Measurements from ENCODE around the gene YBX3.

YBX3 gene

GRCh38 chr12:10721651-10722501 is 1.2 kb downstream of the YBX3 start:
- peak; percentile 97 for DNase-seq (ENCODE audit: low spot score)

GRCh38 chr12:10720974-10721650 is 2.0 kb downstream of the YBX3 start:
- DNase-seq (ENCODE audit: low spot score): no peak

DNA sequence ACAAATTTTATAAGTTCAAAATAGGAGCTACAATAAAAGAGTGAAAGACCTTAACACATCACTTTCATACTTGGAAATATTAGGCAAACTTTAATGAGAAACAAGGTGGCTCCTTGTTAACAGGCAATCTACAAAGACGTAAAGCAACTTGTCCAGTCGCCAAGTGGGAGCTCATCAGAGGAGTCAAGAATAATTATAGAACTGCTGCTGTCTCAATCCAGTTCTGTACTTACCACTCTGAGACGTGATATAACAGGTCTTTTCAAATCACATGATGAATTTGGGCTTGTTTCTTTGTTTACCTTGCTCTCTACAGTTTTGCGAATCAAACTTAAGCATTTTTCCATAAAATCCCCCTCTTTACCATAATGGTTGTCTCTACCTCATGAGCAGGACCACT is 3.6 kb downstream of the YBX3 start:
- no peak for DNase-seq (ENCODE audit: low spot score)

- DNase-seq (ENCODE audit: low spot score): peak; percentile 37
Observed at GRCh38 chr12:10718279-10718821, 4.8 kb downstream of the YBX3 start.

DNA sequence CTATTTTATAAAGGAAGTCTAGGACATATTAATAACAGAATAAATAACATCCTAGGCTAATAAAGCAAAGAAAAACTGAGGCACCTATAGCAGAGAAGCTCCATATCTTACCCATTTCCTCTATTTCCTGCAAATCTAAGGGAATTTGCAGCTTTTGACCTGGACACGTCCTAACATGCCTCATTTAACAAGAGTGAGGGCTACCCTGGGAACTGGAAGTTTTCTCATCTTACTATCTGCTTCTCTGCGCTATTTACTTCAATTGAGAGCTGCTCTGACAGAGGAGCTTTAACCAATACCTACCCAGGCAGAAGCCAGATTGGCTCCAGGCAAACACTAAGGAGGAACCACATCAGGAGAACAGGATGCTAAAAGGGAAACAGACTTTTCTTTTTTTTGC is 5.7 kb downstream of the YBX3 start:
- DNase-seq (ENCODE audit: low spot score): peak; percentile 38

DNA sequence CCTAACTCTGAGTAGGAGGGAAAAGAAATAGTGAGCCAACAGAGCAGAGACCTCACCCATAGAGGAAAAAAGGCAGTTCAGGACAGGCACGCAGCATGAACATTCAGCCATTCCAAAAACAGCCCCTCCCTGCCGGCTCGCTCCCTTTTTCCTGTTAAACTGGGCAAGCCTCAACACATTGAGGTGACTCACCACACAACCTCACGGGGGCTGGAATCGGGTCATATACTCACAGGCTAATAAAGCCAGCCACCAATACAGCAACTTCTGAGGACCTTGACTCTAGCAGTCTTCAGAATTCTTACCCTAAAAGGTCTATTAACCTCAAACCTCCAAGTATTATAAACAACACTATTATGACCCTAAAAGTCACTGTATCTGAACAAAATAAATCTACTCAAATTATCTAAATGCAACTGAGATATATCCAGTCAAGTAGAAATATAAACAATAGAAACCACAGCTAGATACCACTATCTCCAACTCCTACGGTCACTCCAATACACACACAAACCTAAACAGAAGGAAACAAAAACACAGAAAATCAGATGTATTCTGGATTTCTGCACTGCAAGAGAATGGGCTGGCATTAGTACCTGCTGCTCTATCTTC is 6.3 kb downstream of the YBX3 start:
- peak; percentile 94 for DNase-seq (ENCODE audit: low spot score)

DNA sequence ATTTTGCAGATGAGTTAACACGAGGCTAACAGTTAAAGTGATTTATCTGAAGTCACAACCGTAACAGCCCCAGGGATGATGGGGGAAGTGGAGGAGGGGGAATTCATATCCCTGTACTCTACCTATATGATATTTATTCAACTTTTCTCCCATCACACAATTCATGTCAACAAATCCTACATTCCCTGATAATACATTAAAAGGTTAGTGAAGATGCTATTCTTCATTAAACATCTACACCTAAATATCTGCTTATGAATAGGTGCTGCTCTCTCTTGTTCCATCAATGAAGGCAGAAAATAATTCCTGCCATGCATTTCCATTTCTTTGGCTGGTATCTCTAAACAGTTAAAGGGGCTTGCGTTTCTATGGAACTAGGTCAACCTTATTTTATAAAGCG is 6.8 kb downstream of the YBX3 start:
- DNase-seq (ENCODE audit: low spot score): no peak

- peak; percentile 77 for DNase-seq (ENCODE audit: low spot score)
Observed at GRCh38 chr12:10715491-10715890, 7.6 kb downstream of the YBX3 start.

DNA sequence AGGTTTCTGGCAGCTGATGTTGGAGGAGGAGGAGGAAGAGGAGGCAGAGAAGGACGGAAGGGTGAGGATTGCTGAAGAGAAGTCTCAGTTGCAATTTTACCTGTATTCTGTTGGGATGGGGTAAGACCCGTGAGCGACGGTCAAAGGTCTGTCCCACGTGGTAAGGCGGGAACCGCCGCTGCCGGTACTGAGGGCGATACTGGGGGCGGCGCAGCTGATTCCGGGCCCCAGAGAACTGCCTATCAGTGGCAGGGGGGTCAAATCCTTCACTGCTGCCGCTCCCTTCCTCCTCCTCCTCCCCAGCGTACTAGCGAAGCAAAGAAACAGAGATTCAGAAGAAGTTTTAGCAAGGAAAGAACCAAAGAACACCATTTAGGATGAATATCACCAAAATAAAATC is 13.3 kb downstream of the YBX3 start:
- no peak for DNase-seq (ENCODE audit: low spot score)

- DNase-seq (ENCODE audit: low spot score): no peak
Observed at GRCh38 chr12:10708862-10709261, 14.3 kb downstream of the YBX3 start.

GRCh38 chr12:10705655-10706054 is 17.5 kb downstream of the YBX3 start:
- no peak for DNase-seq (ENCODE audit: low spot score)

GRCh38 chr12:10701843-10702242 is 21.3 kb downstream of the YBX3 start:
- DNase-seq (ENCODE audit: low spot score): no peak

DNA sequence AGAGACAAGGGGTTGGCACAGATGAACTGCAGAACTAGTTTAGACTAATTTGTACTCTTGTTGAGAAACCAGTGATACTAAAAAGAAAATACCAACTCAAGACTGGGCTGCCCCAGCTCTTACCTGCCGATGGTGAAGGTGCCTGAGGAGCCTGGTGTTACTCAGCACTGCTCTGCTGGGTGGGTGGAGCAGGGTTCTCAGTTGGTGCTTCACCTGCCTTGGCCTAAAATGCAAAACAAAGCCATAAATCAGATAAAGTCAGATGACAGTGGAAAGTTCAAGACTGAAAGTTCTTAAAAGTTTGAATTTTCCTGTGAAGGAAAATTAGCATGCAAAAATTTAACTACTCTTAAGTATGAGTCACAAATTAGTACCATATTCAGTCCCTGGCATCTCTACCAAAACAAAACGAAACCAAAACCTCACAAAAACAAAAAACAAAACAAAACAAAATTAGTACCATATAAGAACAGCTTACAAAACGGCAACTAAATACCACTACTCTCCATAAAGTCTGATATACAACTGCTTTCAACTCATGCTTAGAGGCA is 21.9 kb downstream of the YBX3 start:
- DNase-seq (ENCODE audit: low spot score): no peak

GRCh38 chr12:10700581-10700980 is 22.5 kb downstream of the YBX3 start:
- no peak for DNase-seq (ENCODE audit: low spot score)

GRCh38 chr12:10697862-10698261 is 25.3 kb downstream of the YBX3 start:
- DNase-seq (ENCODE audit: low spot score): no peak

DNA sequence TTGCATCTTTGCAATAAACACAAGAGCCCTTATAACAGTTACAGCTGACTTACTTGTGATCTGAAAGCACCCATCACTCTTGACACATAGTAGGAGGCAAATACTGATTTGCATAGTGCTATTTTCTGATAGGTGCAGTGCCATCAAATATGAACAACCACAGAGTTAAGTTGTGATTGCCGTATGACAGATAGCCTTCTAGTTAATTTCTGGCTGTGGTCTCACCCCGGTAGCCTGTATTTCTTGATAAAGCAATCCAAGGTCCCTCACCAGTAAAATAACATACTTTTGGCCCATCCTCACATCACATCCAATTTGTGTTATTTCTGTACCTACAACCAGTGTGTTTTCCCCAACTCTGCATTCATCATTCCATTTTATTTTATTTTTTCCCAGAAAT is 26.0 kb downstream of the YBX3 start:
- DNase-seq (ENCODE audit: low spot score): no peak

DNA sequence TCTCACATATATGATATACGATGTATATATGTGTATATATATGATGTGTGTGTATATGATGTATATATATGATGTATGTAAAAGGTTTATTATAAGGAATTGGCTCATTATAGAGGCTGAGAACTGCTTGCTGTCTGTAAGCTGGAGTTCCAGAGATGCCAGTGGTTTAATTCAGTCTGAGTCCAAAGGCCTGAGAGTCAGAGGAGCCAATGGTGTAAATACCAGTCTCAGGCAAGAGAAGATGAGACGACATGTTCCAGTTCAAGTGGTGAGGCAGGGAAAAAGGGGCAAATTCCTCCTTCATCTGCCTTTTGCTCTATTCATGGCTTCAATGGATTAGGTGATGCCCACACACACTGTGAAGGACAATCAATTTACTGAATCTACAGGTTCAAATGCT is 32.2 kb downstream of the YBX3 start:
- DNase-seq (ENCODE audit: low spot score): no peak

- no peak for DNase-seq (ENCODE audit: low spot score)
Observed at GRCh38 chr12:10689146-10689545, 34.0 kb downstream of the YBX3 start.

GRCh38 chr12:10688042-10688441 is 35.1 kb downstream of the YBX3 start:
- DNase-seq (ENCODE audit: low spot score): no peak

DNA sequence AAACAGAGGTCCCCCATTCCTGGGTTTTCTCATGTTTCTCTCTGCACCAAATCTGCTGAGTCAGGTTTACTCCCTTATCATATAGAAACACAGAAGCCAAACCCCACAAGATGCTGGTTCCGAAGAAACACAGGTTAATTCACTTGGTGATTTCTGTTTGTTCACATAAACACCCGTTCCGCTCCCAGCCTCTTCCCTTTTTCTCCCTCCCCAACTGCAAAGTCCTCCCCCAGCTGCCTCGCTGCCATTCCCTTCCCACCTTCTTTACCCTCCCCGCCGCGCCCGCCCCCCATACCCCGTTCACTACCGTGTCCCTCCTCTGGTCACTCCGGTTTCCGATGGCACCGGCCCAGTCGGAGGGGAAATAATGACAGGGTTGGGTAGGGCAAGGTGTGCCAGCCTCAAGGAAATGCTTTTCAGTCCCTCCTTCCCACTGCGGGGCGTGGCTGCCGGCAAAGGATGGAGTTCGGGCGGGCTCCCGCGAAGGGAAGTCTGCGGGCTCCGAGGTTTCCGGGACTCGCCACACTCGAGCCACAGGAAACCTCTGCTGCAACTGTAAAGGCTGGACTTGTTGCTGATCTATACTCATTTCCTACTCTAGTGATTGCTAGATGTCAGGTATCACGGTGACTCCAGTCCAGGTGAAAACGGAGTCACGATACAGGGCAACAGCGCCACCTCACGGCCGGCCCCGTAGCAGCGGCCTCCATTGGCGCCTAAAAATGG is 49.3 kb downstream of the YBX3 start, which contains the start of gene STYK1:
Gene STYK1 (minus strand): TSS at position 394 of the 726 bp plus-strand sequence. CDS start 39,434 bp downstream, outside the sequence.
- DNase-seq (ENCODE audit: low spot score): peak; percentile 99

- DNase-seq (ENCODE audit: low spot score): peak; percentile 26
Observed at GRCh38 chr12:10672231-10672868, 50.8 kb downstream of the YBX3 start.

Measured in SW480 (cell line).